Fibroblast of lung (primary cell): ENCODE data around the gene PROB1.

Experiments used
- EZH2 ChIP-seq: IDR thresholded peaks from 2 replicates; pipeline ENCODE4 v1.5.1; 2012; ENCODE audit warnings: low read length, control low read depth, mild to moderate bottlenecking; ENCODE audit errors: missing control alignments
- TF ChIP-seq, protein P1 (sequence below), 2 donors: IDR thresholded peaks in 1 of 2; conservative IDR thresholded peaks in 1 of 2; 1 replicate in 1 of 2; 2 replicates in 1 of 2; pipeline ENCODE4 v1.5.1; 2011 to 2012; ENCODE audit warnings: low read length in 2 of 2, control low read depth in 1 of 2, inconsistent platforms in 1 of 2, low read depth in 1 of 2, mild to moderate bottlenecking in 1 of 2

DNA sequence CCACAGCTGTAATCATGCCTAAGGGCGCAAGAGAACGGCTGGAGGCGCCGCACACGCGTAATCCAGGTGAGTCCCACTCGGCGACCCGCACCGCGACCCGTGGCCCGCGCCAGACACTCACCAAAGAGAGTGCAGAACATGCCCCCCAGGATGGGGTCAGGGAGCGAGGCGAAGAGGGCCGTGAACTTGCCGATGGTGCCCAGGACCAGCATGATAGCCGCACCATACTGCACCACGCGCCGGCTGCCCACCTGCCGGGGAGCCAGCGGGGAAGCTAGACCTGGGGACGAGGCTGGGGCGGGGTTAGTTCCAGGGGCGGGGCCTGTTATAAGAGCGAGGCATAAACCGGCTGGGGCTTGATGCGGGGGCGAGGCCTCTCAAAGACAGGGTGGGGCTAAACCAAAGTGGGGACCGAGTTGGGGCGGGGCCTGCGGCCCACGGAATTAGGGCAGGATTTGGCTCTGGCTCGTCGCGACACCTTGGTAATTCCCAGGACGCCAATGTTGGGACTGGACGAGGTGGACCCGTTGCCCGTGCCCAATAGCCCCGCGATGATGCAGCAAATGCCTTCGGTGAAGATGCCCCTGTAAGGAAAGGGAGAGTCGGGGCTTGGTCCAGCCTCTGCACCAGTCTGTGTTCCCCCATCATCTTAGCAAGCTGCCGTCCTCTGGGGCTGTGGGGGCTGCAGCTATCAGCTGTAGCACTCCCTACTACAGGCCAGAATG, 16.6 kb downstream of the PROB1 start:
- TF ChIP-seq, protein P1, sequence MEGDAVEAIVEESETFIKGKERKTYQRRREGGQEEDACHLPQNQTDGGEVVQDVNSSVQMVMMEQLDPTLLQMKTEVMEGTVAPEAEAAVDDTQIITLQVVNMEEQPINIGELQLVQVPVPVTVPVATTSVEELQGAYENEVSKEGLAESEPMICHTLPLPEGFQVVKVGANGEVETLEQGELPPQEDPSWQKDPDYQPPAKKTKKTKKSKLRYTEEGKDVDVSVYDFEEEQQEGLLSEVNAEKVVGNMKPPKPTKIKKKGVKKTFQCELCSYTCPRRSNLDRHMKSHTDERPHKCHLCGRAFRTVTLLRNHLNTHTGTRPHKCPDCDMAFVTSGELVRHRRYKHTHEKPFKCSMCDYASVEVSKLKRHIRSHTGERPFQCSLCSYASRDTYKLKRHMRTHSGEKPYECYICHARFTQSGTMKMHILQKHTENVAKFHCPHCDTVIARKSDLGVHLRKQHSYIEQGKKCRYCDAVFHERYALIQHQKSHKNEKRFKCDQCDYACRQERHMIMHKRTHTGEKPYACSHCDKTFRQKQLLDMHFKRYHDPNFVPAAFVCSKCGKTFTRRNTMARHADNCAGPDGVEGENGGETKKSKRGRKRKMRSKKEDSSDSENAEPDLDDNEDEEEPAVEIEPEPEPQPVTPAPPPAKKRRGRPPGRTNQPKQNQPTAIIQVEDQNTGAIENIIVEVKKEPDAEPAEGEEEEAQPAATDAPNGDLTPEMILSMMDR (conservative IDR thresholded peaks at IDR 0.05 in 1 of 2, IDR thresholded peaks at IDR 0.05 in 1 of 2; ENCODE audit: low read depth in 1 of 2, low read length in 2 of 2) = no peak
- TF ChIP-seq EZH2 = no peak
